T-helper 9 cell (primary cell): ENCODE data around the gene ESYT3.
"Not testable (repeated sequence)": the region's sequence is repeated elsewhere in the genome, so short reads cannot be mapped to it uniquely, and the experiment has no call there.

Experiments used
- DNase-seq: peaks from one replicate; pipeline ENCODE4 v3.0.0-alpha.2; 2020

The ESYT3 gene

GRCh38 chr3:138463724-138464490, 29.5 kb downstream of the ESYT3 start:
- DNase-seq, result no peak

- no peak for DNase-seq
These were observed 30.1 kb downstream of the ESYT3 start for GRCh38 chr3:138464491-138464860.

DNA sequence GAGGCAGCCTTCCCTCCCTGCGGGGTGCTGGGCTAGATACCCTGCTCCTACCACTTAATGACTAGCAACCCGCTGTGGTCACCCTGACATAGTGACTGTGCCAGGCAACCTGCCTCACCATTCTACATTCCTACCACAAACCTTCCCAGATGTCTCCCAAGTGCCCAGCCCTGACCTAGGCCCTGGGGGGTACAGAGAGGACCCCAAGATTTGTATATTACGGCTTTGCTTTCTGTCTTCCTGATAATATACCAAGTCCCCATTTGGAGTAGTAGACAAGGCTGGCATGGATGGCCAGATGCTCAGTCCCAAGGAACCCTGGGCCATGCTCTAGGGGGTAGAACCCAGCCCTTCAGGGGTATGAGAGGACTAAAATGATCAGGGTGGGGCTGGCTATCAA, 31.0 kb downstream of the ESYT3 start:
- DNase-seq, result no peak

- no peak for DNase-seq
These were observed 31.5 kb downstream of the ESYT3 start for GRCh38 chr3:138465925-138466324.

DNA sequence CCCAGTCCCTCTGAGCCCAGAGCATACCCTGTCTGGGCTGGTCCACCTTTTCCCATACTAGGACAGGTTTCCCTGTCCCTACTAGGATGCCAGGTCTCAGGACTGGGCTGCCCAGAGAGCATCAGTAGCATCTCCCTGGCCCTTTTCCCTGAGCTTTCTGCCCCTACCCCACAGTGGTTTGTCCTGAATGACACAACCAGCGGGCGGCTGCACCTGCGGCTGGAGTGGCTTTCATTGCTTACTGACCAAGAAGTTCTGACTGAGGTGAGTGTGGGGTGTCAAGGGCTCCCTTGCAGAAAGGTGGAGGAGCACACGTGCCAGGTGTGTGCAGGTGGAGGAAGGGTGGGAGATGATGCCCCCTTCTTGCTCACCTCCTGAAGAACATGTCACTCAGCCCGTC, 33.5 kb downstream of the ESYT3 start:
- no peak for DNase-seq

DNA sequence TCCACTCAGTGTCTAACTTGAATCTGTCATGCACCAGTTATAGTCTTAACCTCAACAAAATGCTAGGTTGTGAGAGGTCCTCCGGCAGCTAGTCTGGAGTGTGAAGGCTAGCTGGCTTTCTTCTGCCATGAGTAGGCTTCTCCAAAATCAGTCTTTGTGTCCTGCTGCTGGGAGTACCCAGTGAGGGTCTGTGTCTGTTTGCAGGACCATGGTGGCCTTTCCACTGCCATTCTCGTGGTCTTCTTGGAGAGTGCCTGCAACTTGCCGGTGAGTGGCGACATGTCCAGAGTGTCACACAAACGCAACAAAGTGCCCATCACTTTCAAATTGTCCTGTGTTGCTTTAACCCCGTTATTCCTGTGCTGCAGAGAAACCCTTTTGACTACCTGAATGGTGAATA, 34.0 kb downstream of the ESYT3 start:
- DNase-seq, result no peak

DNA sequence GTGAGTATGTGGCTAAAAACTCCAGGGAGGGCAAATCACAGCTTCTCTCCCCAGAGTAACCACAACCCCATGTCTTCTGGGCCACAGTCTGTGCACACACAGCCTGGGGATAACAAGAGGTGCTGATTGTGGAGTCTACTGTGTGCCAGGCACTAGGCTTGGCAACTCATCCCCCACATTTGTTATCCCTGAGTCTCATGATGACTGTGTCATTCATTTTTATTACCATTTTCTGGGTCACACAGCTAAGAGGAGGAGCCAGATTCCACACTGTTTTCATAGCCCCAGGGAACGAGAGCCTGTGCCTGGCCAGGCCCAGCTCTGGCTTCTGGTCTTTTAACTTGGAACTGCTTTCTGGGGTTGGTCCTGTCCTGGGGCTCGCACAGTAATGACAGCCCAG, 34.5 kb downstream of the ESYT3 start:
- no peak for DNase-seq

GRCh38 chr3:138469874-138470273, 35.5 kb downstream of the ESYT3 start:
- DNase-seq, result no peak

- DNase-seq, result no peak
These were observed 36.3 kb downstream of the ESYT3 start for GRCh38 chr3:138470687-138471086.

DNA sequence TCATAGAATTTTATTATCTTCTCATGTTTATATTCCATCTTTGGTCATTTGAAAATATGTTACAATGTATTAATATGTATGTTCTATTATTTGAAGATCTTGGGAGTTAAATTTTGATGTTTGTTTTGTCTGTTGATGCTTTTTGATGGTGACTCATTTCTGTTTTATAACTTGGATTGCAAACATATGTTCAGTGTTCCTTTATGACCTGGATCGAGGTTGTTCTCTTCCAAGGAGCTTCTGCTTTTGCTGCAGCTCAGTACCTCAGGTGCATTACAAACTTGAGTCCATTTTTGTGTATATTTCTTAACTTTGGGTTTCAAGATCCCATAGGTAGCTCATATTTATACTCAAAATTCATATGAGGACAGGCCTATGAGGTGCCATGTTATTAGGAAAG, 37.1 kb downstream of the ESYT3 start:
- no peak for DNase-seq

GRCh38 chr3:138472141-138472825, 37.9 kb downstream of the ESYT3 start:
- no peak for DNase-seq

- DNase-seq, result no peak
These were observed 39.0 kb downstream of the ESYT3 start for GRCh38 chr3:138473391-138473790.

- no peak for DNase-seq
These were observed 39.7 kb downstream of the ESYT3 start for GRCh38 chr3:138474163-138474562.

DNA sequence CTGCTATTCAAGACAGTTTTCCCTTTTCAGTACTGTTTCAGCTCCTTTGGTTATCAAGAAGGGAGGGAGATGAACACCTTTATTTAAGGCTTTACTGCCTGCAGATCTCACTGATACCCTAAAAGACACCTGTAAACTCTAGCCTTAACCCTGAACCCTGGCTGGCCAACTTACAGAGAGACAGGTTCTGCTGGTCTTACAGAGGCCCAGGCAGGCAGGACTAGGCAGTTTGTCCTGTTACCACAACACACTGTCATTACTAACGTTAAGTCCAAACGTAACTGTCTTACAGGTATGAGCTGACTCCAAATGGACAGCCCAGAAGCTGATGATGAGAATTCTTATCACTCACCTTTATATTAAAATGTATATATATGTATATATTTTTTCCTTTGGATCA, 42.1 kb downstream of the ESYT3 start:
- no peak for DNase-seq

- no peak for DNase-seq
These were observed 42.7 kb downstream of the ESYT3 start for GRCh38 chr3:138477120-138477519.

GRCh38 chr3:138477801-138478200, 43.4 kb downstream of the ESYT3 start:
- no peak for DNase-seq

DNA sequence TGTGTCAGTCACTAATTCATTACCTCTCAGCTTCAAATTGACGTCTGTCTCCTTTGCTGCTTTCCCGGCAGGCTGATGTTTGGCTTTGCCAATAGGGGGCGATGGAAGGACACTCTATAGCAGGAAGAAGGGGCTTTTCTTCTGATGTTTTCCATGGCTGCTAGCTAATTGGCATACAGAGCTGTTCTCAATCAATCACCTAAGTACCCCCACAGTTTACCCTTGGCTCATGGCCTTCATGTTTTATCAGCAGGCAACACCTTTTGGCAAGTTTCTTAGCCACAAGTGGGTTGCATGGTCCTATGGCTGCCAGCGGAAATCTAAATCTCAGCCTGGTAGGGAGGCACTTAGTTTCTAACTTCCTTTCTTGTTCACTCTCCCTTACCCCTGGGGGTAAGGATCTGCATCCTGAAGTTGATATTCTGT, 45.0 kb downstream of the ESYT3 start:
- DNase-seq, result no peak

GRCh38 chr3:138484672-138485071, 50.3 kb downstream of the ESYT3 start:
- DNase-seq, result not testable (repeated sequence)

DNA sequence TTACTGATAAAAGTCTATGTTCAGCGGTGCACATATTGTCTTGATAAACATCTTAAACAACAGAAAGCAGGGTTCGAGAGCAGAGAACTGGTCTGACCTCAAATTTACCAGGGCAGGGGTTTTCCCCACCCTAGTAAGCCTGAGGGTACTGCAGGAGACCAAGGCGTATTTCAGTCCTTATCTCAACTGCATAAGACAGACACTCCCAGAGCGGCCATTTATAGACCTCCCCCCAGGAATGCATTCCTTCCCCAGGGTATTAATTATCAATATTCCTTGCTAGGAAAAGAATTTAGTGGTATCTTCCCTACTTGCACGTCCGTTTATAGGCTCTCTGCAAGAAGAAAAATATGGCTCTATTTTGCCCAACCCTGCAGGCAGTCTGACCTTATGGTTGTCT, 52.2 kb downstream of the ESYT3 start:
- DNase-seq, result not testable (repeated sequence)

- no peak for DNase-seq
These were observed 57.6 kb downstream of the ESYT3 start for GRCh38 chr3:138491971-138492370.

GRCh38 chr3:138492980-138493675, 58.7 kb downstream of the ESYT3 start:
- DNase-seq, result no peak

GRCh38 chr3:138493804-138494606, 59.6 kb downstream of the ESYT3 start:
- DNase-seq, result no peak

- no peak for DNase-seq
These were observed 60.2 kb downstream of the ESYT3 start for GRCh38 chr3:138494607-138494929.
